HG03460 (cell line): ENCODE measurements around the gene PON1.

Experiments used
- ATAC-seq: cut with Tn5 transposase; IDR thresholded peaks from one replicate; pipeline ENCODE4 v1.9.1; 2021; ENCODE audit not compliant: unreplicated experiment

Gene PON1

GRCh38 chr7:95324431-95324830 is at the start of gene PON1:
Gene PON1, minus strand, starts transcription at chr7:95324532. Its CDS starts 57 bp downstream, at chr7:95324475.
- ATAC-seq = no peak

DNA sequence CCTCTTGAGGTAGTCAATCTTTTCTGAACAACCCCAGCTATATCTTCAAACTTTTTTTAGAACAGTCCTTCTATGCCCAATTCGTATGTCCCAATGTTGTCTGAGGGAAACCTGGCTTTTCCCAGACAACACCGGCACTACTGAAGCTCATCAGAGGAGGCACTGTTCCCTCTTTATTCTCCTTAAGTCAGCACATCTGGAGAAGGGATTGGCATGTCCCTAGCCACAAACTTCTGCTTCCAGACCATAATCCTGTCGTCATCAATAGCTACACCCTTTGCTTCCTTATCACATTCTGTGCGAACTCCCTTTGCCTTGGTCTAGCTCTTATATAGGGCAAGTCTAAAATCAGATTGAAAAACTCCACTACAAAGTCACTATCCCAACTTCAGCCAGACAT is 49.0 kb upstream of the PON1 start:
- ATAC-seq = no peak

- no peak for ATAC-seq
These were observed 43.9 kb upstream of the PON1 start for GRCh38 chr7:95368235-95368634.

DNA sequence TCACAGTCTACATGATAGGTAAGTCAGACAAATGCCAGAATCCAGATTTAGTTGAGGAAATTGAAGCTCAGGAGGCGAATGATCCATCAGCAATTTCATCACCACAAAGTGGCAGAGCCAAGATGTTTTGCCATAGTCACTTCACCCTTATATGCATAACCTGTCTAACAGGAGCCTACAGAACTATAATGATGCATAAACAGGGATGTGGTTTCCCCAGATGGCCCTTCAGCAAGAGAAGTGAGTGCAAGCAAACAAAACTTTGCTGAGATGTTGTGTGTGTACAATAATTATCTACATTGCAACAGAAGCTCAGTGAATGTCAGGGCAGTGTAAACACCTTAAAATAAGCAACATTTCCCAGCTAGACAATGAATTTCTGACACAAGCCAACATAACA is 43.3 kb upstream of the PON1 start:
- no peak for ATAC-seq

- no peak for ATAC-seq
These were observed 40.8 kb upstream of the PON1 start for GRCh38 chr7:95365151-95365550.

GRCh38 chr7:95357623-95358022 is 33.3 kb upstream of the PON1 start:
- no peak for ATAC-seq

GRCh38 chr7:95342642-95343307 is 18.4 kb upstream of the PON1 start:
- no peak for ATAC-seq

DNA sequence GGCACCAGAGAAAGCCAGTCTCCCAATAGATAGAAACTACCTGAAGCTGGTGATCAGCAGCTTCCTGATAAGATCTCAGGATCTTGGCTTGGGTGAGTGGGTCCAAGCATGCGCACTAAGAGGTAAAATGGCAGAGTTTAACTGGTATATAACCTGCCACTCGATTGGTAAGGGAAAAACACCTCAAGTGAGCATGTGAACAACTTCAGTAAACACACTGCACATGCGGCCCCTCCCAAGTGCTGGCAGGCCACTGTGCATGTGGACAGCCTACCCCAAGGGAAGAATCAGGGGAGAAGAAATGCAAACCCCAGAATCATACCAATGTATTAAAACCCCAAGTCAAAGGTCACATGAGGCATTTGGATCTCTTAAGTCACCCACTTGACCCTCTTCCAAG is 17.7 kb upstream of the PON1 start:
- ATAC-seq = no peak

DNA sequence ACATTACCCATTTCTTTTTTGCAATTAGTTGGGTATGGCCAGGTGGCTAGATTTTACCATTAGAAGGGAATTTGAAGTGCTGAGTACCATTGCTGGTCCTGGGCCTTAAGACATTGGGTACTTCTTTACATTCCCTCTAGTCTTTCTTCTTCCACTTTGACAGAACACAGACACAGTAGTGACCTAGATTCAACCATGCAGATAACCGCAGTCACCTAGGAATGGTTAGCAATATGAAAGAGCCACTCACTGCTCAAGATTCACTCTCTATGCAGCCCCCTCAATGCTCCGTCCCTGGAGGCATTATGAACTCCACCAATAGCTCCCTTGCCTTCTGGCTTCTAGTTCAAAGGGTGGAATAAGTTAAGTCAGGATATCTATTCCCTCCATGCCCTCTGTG is 16.2 kb upstream of the PON1 start:
- no peak for ATAC-seq

DNA sequence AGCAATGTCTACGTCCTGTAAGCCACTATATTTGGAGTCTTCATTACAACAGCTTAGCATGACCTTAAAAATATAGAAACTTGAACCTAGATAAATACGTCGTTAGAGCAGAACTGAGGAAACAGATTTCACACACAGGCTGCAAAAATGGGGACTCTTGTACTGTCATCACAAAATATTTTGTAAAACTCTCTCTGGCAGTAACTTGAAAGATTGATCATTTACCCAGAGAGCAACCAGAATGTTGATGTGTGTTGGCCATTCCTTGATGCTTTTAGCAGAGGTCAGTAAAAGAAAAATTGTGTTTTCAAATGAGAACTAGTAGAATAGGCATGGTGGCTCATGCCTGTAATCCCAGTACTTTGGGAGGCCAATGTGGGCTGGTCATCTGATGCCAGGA is 14.5 kb upstream of the PON1 start:
- no peak for ATAC-seq

DNA sequence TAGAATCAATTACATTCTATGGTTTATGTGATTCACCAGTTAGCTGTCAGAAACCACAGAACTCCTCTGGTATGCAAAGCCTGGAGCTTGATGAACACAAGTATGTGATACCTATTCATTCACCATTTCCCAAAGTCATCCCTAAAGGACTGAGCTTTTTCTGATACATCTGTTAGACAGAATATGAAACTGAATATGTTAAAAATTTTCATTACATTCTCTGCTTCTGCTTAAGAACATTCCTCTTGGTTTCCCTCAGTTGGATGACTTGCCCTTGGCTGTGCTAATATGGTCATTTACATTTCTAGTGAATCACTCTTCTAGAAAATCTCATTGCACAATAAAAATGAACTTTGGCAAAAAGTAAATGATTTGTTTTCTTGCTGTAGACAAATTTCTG is 10.8 kb upstream of the PON1 start:
- ATAC-seq = no peak

DNA sequence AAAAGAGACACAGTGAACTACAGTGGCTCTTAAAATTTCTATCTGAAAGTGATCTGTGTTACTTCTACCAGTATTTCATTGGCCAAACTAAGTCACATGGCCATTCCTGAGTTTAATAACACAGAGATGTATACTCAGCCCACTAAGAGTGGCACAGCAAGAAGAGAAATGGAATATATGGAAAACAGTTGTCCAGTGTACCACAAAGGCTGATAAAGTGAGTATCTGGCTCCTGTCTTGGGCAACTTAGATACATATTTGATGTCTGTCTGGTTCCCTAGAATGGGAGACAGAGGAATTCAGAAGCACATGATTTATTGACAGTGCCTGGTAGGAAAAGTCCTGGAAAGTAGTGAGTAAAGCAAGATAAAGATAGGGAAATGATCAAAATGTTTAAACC is 10.1 kb upstream of the PON1 start:
- ATAC-seq = no peak

DNA sequence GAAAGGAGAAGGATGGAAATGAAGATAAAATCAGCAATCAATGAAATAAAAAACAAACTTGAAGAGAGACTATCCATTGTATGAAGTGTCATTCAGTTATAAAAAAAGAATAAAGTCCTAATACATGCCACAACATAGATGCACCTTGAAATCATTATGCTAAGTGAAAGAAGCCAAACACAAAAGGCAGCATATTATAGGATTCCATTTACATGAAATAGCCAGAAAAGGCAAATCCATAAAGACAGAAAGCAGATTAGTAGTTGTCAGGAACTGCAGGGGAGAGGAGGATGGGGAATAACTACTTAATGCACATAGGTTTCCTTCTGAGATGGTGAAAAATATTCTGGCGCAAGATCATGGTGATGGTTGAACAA is 6.6 kb upstream of the PON1 start:
- peak; percentile 30 for ATAC-seq

DNA sequence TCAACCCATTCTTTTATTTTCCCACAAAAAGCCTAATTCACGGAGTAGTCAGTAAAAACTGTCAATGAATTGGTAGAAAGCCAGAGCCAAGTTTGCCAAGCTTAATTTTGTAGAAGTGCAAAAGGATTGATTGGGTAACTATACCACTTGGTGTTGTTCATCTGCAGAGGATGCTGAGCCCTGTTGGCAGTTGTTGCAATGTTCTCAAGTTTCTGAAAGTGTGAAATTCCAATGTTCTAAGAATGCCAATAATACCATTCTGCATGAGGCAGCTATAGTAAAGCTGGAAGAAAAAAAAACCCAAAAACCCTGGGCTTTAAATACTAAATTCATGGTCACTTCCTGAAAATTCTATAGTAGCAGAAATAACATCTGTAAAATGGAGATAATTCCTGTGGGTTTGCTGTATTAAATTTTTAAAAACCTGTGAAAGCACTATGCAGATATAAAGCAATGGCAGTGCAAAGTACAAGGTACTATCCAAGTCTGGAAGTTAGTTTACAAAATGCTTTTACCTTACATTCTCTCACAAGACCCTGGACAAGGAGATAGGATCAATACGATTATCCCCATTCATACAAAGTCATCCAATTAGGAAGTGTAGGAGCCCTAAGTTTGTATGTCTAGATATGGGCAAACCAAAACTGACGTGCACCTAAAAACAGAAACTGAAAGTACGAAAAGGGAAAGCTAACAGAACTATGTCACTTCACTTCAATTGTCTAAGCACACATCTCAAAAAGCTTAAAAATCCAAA is 6.0 kb upstream of the PON1 start:
- peak; percentile 97 for ATAC-seq

DNA sequence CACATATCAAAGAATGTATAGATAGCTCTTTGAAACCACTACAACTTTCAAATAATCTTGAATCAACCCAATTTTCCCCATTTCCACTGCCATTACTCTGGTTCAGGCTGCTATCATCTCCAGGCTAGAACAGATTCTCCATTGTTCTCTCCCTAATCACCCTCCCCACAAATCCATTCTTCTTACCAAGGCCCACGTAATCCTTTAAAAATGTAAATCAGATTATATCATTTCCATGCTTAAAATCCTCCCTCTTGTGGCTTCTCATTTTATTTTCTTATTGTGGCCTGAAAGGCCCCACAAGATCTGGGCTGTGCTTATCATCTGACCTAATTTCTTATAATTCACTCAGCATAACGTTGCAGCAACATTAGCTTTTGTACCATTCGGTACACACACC is 3.0 kb upstream of the PON1 start:
- no peak for ATAC-seq

GRCh38 chr7:95323410-95324129 is 762 bp downstream of the PON1 start:
- ATAC-seq = no peak

GRCh38 chr7:95322854-95323253 is 1.5 kb downstream of the PON1 start:
- no peak for ATAC-seq

GRCh38 chr7:95322396-95322795 is 1.9 kb downstream of the PON1 start:
- no peak for ATAC-seq

GRCh38 chr7:95321720-95322119 is 2.6 kb downstream of the PON1 start:
- ATAC-seq = no peak

DNA sequence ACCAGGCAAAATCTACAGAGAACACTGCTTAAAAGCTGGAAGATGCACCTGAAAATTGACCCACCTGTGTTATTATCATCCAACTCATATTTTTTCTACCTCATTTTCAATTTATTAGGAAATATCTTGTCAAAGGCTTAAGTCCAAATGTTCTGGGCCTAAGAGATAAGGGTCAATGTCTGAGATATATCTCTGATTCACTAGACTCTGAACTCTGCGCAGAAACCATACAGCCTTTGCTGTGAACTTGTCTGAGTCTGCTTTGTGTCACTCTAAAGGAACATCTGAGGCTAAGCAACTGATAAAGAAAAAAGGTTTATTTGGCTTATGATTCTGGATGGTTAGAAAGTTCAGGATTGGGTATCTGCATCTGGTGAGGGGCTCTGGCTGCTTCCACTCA is 3.7 kb downstream of the PON1 start:
- no peak for ATAC-seq

DNA sequence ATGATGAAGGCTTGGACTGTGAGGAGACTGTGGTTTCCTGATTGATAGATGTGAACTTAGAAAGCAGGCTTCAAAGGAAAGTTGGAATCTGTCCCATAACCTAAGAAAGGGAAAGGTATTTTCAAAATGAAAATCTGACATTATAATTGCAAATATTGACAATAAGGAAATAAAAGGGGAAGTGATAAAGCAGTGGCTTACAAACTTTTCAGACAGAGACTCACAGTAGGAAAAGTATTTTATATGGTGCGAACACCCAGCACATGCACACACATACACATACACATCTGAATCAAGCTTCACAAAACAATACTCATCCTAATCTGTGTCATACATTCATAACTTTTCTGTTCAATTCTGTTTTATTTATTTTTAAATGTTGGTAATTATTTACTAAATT is 4.8 kb downstream of the PON1 start:
- ATAC-seq = no peak

- no peak for ATAC-seq
These were observed 5.7 kb downstream of the PON1 start for GRCh38 chr7:95318501-95319100.
